ENCODE measurements around the gene SH3RF2.

The SH3RF2 gene

GRCh38 chr5:145923405-145923804 lies 13.0 kb upstream of the SH3RF2 start:
- no peak for DNase-seq

DNA sequence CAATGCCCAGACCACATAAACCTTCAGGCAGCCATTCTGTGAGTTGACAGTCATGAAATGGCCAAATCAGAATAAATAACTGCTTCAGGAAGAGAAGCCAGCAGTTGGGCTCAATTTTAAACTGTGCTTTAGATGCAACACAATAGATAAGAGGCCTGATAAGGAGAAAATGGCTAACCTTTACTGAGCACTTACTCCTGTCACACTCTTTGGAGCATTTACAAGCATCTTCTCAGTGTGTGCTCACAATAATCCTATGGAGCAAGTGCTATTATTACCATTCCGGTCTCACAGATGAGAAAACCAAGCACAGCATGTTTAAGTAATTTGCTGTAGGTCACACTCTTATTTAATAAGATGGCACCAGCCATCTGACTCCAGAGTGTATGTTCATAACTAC lies 11.5 kb upstream of the SH3RF2 start:
- no peak for DNase-seq

GRCh38 chr5:145925353-145925752 lies 11.0 kb upstream of the SH3RF2 start:
- no peak for DNase-seq

DNA sequence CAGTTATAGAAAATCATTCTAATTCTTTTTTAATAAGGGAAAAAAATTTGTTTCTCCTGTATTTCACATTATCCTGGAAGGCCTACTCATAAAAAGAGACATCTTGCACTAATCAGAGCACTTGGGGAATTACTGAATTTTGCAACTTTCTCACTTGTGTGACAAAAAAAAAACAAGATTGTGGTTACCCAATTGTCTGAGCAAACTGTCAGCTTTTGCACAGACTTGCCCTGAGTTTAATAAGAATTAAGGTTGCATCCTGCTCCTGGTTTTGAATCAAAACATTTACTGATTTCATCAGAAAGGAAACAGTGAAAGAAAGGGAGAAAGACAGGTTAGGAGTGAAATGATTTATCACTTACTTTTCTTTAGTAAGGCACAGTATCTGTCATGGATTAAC lies 10.6 kb upstream of the SH3RF2 start:
- no peak for DNase-seq

GRCh38 chr5:145931718-145932117 lies 4.7 kb upstream of the SH3RF2 start:
- no peak for DNase-seq

DNA sequence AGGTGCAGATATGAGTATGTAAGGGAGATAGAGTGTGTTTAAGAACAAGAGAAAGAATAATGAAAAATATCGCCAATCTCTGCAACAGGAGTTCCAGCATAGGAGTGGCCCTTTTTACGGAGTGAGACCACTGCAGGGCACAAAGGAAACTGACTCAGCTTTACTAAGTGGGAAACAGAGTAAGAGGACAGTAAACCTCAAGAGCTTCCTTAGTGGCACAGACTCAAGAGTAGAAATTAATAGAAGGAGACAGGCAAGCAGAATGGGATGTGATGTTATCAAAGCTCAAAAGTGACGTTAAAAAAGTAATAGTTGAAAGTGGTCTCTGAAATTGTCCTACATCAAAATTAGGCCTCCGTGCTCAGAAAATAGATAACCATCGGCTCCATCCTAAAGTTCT lies 2.1 kb upstream of the SH3RF2 start:
- DNase-seq, result no peak

- DNase-seq, result no peak
Measured at GRCh38 chr5:145937432-145938250, 1.3 kb downstream of the SH3RF2 start.

DNA sequence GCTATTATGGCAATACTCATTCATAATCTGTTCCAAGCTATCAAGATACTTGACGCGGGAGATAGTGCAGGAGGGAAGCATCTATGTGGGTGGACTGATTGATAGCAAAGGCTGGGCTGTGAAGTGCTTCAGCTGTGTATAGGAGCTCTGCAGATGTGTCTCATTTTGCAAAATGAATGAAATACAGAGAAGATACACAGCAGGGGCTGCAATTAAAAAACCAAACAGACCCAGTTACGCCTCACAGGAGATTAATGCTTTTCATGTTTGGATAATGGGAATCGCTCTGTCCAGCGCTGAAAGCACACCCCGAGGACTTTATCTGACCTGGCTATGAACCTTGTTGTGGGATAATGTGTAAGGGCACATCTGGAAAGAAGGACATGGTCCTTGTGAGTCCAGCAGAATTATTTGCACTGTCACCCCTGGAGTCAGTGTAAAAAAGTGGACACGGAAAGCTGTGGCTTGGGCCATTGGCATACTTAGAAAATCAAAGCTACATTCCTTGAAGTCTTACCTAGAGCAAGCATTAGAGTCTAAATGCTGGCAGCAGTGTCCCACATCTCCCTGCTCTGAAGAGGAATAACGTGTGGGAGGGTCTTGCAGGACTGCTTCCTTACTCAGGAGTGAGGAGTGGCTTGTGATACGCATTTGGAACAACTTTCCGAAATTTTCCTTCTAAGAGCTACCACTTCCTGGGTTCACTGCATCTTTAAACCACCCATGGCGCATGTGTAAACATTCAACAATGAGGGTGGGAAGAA lies 2.6 kb downstream of the SH3RF2 start:
- DNase-seq, result no peak

DNA sequence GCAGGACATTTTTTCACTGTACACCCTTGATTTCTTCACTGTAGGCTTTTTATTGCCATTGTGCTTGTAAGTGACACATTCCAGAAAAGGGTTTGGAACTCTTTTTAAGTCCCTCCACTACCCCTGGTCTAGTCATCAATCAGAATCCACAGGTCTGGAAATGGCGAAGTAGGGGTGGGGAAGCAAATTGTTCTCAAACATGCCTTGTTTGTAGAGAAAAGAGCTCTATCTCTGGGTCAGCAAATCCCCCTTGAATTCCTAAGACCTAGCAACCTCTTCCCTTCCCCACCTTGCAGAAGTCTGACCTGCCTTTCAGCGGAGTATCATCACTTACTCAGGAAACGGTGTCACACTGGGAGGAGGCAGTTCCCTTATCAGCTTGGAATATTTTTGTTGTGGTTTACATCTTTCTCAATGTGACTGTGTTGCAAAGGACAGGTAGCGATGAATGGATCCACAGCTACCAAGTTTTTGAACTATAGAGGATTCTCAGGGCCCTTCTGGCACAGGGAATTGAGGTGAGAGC lies 3.2 kb downstream of the SH3RF2 start:
- no peak for DNase-seq

- DNase-seq, result no peak
Measured at GRCh38 chr5:145941096-145941447, 4.7 kb downstream of the SH3RF2 start.

GRCh38 chr5:145941448-145942130 lies 5.2 kb downstream of the SH3RF2 start:
- DNase-seq, result no peak

GRCh38 chr5:145942201-145942600 lies 5.8 kb downstream of the SH3RF2 start:
- DNase-seq, result no peak

DNA sequence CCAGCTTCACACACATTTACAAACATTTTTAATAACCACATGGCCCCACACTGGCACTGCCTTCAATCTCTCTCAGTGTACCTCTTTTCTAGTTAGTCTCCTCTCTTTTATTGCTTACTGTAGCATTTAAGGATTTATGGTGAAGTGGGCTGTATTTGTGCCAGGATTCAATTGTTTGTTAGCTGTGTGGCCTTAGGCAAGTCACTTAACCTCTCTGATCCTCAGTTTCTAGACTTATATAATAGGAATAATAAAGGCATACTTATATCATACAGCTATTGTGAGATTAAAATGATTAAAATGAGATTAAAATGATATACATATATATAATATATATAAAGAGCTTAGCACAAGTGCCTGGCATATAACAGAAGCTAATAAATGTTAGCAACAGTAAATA lies 6.4 kb downstream of the SH3RF2 start:
- no peak for DNase-seq

DNA sequence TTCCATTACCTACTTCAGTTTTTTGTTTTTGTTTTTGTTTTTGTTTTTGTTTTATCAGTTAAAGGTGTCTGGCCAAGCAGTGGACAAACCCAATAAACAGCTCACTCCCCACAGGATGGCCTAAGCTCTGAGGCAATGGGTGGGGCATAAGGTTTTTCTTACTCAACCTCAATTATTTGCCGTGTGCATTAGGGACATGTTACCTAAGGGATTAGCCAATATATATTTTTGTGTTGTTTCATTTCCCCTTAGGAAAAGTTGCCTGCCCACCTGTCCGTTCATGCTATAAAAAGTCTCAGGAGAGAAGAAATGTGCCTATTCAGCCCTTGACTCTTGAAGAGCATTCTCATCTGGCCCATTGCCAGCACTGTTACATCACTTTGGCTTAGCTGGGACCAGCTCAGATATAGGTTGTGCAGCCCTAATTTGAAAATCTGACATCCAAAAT lies 7.3 kb downstream of the SH3RF2 start:
- no peak for DNase-seq

- DNase-seq, result no peak
Measured at GRCh38 chr5:145944328-145944727, 8.0 kb downstream of the SH3RF2 start.

- DNase-seq, result no peak
Measured at GRCh38 chr5:145945620-145946111, 9.3 kb downstream of the SH3RF2 start.

GRCh38 chr5:145946112-145946861 lies 9.9 kb downstream of the SH3RF2 start:
- DNase-seq, result no peak

DNA sequence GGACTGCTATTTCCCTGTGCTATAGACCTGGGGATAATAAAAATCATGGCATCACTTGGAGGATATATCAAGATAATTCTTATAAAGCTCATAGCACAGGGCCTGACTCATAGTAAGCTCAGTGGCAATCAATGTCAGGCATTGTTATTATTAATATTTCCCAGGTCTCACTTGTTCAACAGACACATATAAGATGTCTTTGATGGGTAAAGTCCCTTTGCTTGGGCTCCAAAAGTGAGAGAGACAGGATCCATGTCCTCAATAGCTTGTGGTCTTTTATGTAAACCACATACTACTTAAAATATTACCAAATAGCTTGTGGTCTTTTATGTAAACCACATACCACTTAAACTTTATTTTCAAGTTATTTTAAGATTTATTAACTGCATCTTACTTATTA lies 11.2 kb downstream of the SH3RF2 start:
- no peak for DNase-seq

DNA sequence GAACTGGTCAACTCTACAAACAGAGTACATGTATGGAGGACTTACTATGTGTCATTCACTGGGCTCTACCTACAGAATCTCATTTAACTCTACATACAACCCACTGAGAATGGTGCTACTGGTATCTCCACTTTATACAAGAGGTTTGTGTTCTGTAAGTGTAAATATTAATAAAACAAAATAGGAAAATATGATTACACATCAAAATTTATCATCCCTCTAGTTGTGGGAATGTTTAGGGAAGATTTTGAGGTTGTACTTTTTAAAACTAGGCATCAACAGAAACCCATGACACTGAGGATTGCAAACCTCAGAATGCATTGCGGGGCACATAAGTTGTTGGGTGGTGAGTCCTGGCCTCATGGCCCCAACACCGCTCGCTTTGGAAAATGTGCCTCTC lies 11.7 kb downstream of the SH3RF2 start:
- DNase-seq, result no peak

DNA sequence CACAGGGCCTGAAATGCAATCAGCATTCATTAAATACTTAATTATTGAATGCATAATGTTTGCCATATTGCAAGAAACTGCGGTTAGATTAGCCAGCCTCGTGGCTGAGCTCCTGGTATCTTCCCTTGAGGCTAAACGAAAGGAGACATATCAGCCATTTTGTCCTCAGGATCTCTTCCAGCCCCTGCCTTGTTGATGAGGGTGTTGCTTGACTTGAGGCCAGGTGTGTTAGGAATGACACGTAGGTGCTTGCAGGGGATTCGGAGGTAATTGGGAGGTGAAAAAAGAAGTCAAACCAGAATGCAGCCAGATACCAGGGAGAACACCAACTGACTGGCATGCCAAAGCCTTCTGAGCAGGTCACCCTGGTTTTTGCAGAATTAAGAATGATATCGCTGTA lies 12.5 kb downstream of the SH3RF2 start:
- no peak for DNase-seq

DNA sequence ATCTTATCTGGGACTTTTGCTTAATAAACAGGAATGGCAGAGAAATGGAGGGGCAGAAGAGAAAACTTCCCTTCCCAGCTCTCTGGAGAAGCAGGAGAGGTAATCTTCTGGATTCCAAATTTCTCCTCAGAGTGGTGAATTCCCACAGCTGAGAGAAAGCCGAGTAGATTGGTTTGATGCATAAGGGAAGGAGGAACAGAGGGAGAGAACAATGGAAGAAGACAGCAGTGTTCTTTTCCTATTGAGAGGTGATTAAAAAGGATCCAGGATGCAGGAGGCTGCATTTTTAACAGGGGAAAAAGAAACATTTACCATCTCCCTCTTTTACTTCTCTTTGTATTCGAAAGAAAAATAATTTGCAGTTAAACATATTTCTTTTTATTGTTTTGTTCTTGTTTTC lies 13.1 kb downstream of the SH3RF2 start:
- no peak for DNase-seq

DNA sequence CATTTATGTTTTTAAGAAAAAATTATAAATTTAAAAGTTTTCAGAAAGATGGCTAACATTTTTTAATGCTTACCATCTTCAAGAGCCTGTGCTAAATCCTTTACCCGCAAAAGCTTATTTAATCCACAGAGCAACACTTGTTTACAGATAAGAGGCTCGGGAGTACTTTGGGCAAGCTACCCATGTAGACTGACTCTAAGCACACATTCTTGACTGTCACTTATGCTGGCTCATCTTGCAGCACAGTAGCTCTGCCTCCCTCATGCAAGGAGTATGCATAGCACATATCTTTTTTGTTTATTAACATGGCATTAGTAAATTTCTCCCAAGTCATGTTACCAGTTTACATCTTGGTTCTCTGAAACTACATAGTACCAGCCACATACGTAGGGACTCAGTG lies 14.7 kb downstream of the SH3RF2 start:
- DNase-seq, result no peak

- no peak for DNase-seq
Measured at GRCh38 chr5:145953202-145953601, 16.8 kb downstream of the SH3RF2 start.
